ENCODE data around the gene LRCH1. TPM values are rescaled to one million over a fixed set of nuclear protein-coding genes. Genes with fewer than 3 reads are reported as not detected.

Gene LRCH1
- total RNA-seq, 2 donors from 2014 or later = 18.4 to 21.5 TPM

- Mint-ChIP-seq H3K9me3 (no peaks in the 10 kb centered on the region), H3K27ac (no peak overlapping the region), H3K27me3 (ENCODE audit: low read depth) (peaks cover 7% of the 10 kb centered on the region), H3K36me3 (ENCODE audit: insufficient read depth in 2 of 2) (no peaks in the 10 kb centered on the region), H3K4me1 (ENCODE audit: low read depth) (peaks cover 86% of the 10 kb centered on the region), H3K4me3 (no peak overlapping the region)
- no peak for ATAC-seq (replicated peaks in 1 of 2)
- DNase-seq = no peak
Measured at GRCh38 chr13:46594374-46595078, 41.6 kb downstream of the LRCH1 start.

DNA sequence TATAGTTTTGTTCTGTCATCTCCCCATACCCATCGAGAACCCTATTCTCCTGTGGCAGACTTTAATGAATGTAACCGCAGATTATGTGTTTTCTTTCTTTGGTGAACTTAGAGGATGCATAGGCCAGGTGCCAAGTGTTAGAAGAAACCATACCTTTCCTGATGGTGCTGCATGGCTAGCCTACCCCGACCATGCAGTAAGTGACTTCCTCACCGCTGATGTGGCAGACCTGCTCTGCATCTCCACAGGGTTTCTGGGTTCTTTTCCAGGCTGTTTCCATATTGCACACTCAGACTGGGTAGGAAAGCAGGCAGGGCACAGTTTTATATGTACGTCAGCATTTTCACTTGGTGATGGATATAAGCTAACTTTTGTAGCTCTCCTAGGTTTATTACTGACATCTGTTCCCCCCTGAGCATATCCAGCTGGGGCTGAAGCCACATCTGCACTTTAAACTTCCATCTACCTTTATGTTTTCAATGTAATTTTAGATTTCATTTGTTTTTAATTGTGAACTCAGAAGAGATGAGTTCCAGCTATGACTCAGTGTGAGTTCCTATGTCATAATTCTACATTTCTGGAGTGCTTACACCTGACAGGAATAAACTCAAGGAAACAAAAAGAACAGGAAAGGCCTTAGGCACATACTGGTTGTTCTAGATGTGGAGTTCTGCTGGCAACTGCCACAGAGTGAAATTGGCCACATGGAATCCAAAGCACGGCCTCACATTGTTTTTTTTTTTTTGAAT, 42.3 kb downstream of the LRCH1 start:
- no peak for DNase-seq
- Mint-ChIP-seq H3K27me3 (ENCODE audit: low read depth) (peaks cover 7% of the 10 kb centered on the region), H3K4me1 (ENCODE audit: low read depth) (peaks cover 82% of the 10 kb centered on the region), H3K9me3 (no peaks in the 10 kb centered on the region), H3K4me3 (peak overlapping the region in 1 of 2 donors; percentile 6), H3K27ac (no peak overlapping the region), H3K36me3 (ENCODE audit: insufficient read depth in 2 of 2) (no peaks in the 10 kb centered on the region)
- ATAC-seq (replicated peaks in 1 of 2) = no peak

GRCh38 chr13:46595885-46596275, 42.9 kb downstream of the LRCH1 start:
- no peak for ATAC-seq (replicated peaks in 1 of 2)
- Mint-ChIP-seq H3K27ac (no peak overlapping the region), H3K4me3 (no peak overlapping the region), H3K9me3 (no peaks in the 10 kb centered on the region), H3K27me3 (ENCODE audit: low read depth) (peaks cover 7% of the 10 kb centered on the region), H3K4me1 (ENCODE audit: low read depth) (peaks cover 83% of the 10 kb centered on the region), H3K36me3 (ENCODE audit: insufficient read depth in 2 of 2) (no peaks in the 10 kb centered on the region)
- no peak for DNase-seq

GRCh38 chr13:46596466-46596865, 43.5 kb downstream of the LRCH1 start:
- DNase-seq (no peak), ATAC-seq (replicated peaks in 1 of 2) (no peak)
- no peaks in the 10 kb centered on the region for H3K36me3 Mint-ChIP-seq (ENCODE audit: insufficient read depth in 2 of 2)
- no peak overlapping the region for H3K4me3 Mint-ChIP-seq
- peaks cover 7% of the 10 kb centered on the region for H3K27me3 Mint-ChIP-seq (ENCODE audit: low read depth)
- peaks cover 83% of the 10 kb centered on the region for H3K4me1 Mint-ChIP-seq (ENCODE audit: low read depth)
- no peaks in the 10 kb centered on the region for H3K9me3 Mint-ChIP-seq
- H3K27ac Mint-ChIP-seq = no peak overlapping the region

- H3K9me3 Mint-ChIP-seq = no peaks in the 10 kb centered on the region
- ATAC-seq (replicated peaks in 1 of 2) = peak; percentile 2 to 14
- peak overlapping the region; percentile 20 to 37 for H3K4me3 Mint-ChIP-seq
- DNase-seq = no peak
- no peaks in the 10 kb centered on the region for H3K27me3 Mint-ChIP-seq (ENCODE audit: low read depth)
- no peak overlapping the region for H3K27ac Mint-ChIP-seq
- peaks cover 81% of the 10 kb centered on the region for H3K4me1 Mint-ChIP-seq (ENCODE audit: low read depth)
- no peaks in the 10 kb centered on the region for H3K36me3 Mint-ChIP-seq (ENCODE audit: insufficient read depth in 2 of 2)
Measured at GRCh38 chr13:46598140-46598819, 45.3 kb downstream of the LRCH1 start.

- DNase-seq (peak in 1 of 2 donors; percentile 20), ATAC-seq (replicated peaks in 1 of 2) (peak; percentile 72 to 77)
- Mint-ChIP-seq H3K9me3 (no peaks in the 10 kb centered on the region), H3K27me3 (ENCODE audit: low read depth) (no peaks in the 10 kb centered on the region), H3K4me3 (peak overlapping the region; percentile 38 to 74), H3K4me1 (ENCODE audit: low read depth) (peaks cover 76% of the 10 kb centered on the region), H3K27ac (peak overlapping the region; percentile 77), H3K36me3 (ENCODE audit: insufficient read depth in 2 of 2) (no peaks in the 10 kb centered on the region)
Measured at GRCh38 chr13:46598820-46599180, 45.8 kb downstream of the LRCH1 start.

GRCh38 chr13:46600943-46601311, 48.0 kb downstream of the LRCH1 start:
- DNase-seq (no peak), ATAC-seq (replicated peaks in 1 of 2) (no peak)
- H3K27ac Mint-ChIP-seq = no peak overlapping the region
- H3K4me1 Mint-ChIP-seq (ENCODE audit: low read depth) = peaks cover 70% of the 10 kb centered on the region
- H3K9me3 Mint-ChIP-seq = no peaks in the 10 kb centered on the region
- H3K36me3 Mint-ChIP-seq (ENCODE audit: insufficient read depth in 2 of 2) = no peaks in the 10 kb centered on the region
- peak overlapping the region in 1 of 2 donors; percentile 18 for H3K4me3 Mint-ChIP-seq
- H3K27me3 Mint-ChIP-seq (ENCODE audit: low read depth) = no peaks in the 10 kb centered on the region

- H3K9me3 Mint-ChIP-seq = no peaks in the 10 kb centered on the region
- H3K27ac Mint-ChIP-seq = no peak overlapping the region
- no peak overlapping the region for H3K4me3 Mint-ChIP-seq
- ATAC-seq (replicated peaks in 1 of 2) (no peak), DNase-seq (no peak)
- H3K27me3 Mint-ChIP-seq (ENCODE audit: low read depth) = no peaks in the 10 kb centered on the region
- H3K4me1 Mint-ChIP-seq (ENCODE audit: low read depth) = peaks cover 82% of the 10 kb centered on the region
- H3K36me3 Mint-ChIP-seq (ENCODE audit: insufficient read depth in 2 of 2) = no peaks in the 10 kb centered on the region
Measured at GRCh38 chr13:46602531-46602930, 49.6 kb downstream of the LRCH1 start.

- Mint-ChIP-seq H3K27me3 (ENCODE audit: low read depth) (no peaks in the 10 kb centered on the region), H3K4me1 (ENCODE audit: low read depth) (peaks cover 82% of the 10 kb centered on the region), H3K27ac (no peak overlapping the region)
Measured at GRCh38 chr13:46603165-46603603, 50.2 kb downstream of the LRCH1 start.

GRCh38 chr13:46604226-46604990, 51.4 kb downstream of the LRCH1 start:
- Mint-ChIP-seq H3K4me3 (no peak overlapping the region), H3K27me3 (ENCODE audit: low read depth) (no peaks in the 10 kb centered on the region), H3K4me1 (ENCODE audit: low read depth) (peaks cover 71% of the 10 kb centered on the region), H3K9me3 (no peaks in the 10 kb centered on the region), H3K36me3 (ENCODE audit: insufficient read depth in 2 of 2) (no peaks in the 10 kb centered on the region), H3K27ac (no peak overlapping the region)
- DNase-seq (no peak), ATAC-seq (replicated peaks in 1 of 2) (no peak)

More at GRCh38 chr13:46603165-46603603, 50.2 kb downstream of the LRCH1 start:
- no peak overlapping the region for H3K4me3 Mint-ChIP-seq
- no peak for ATAC-seq (replicated peaks in 1 of 2)
- no peak for DNase-seq
- no peaks in the 10 kb centered on the region for H3K9me3 Mint-ChIP-seq
- no peaks in the 10 kb centered on the region for H3K36me3 Mint-ChIP-seq (ENCODE audit: insufficient read depth in 2 of 2)

DNA sequence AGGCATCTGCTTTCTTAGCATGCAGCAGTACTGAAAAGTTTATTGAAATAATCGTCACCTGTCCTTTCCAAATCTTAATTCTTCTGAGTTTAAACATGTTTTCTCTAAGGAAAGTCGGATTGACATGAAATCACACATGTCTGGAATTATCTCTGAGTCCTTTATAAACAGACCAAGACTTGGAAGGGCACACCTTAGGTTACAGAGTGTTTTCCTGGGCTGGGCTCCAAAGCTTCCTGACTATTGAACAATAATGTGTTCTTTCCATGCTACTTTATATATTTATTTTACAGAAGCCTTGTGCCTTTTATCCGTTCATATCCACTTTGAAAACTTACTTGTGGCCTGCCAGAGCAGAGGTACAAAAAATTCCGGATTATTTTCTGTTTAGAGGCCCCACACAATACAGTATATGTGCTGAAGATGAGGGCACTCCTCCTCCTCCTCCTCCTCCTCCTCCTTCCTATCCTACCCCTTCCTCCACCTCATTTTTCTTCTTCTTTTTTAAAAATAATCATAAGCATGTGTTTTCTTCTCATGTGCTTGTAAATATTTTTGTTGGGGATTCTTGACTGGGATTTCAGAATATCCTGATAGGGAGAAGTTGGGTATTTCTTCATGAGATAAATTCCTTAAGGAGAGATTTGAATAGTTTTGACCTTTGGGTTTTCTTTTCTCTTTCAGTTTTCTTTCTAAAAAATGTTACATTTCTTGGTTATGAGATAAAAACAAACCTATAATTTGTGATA, 52.3 kb downstream of the LRCH1 start:
- Mint-ChIP-seq H3K36me3 (ENCODE audit: insufficient read depth in 2 of 2) (no peaks in the 10 kb centered on the region), H3K9me3 (no peaks in the 10 kb centered on the region), H3K27me3 (ENCODE audit: low read depth) (no peaks in the 10 kb centered on the region), H3K27ac (peak overlapping the region; percentile 45), H3K4me1 (ENCODE audit: low read depth) (peaks cover 67% of the 10 kb centered on the region), H3K4me3 (peak overlapping the region in 1 of 2 donors; percentile 20)
- DNase-seq (no peak), ATAC-seq (replicated peaks in 1 of 2) (no peak)

GRCh38 chr13:46605825-46606554, 53.0 kb downstream of the LRCH1 start:
- DNase-seq (no peak), ATAC-seq (replicated peaks in 1 of 2) (peak; percentile 80 to 85)
- Mint-ChIP-seq H3K4me1 (ENCODE audit: low read depth) (peaks cover 60% of the 10 kb centered on the region), H3K36me3 (ENCODE audit: insufficient read depth in 2 of 2) (no peaks in the 10 kb centered on the region), H3K27me3 (ENCODE audit: low read depth) (no peaks in the 10 kb centered on the region), H3K27ac (peak overlapping the region; percentile 51), H3K9me3 (no peaks in the 10 kb centered on the region), H3K4me3 (peak overlapping the region; percentile 34 to 61)
